NCI-H187 (cell line): Measurements from ENCODE around the gene ATP2C2.
"Not testable (repeated sequence)": the region's sequence is repeated elsewhere in the genome, so short reads cannot be mapped to it uniquely, and the experiment has no call there.

Experiments
- DNase-seq, 2 experiments: peaks; one replicate each; lab custom pipeline; 2025; lab: John Stamatoyannopoulos, UW

ATP2C2 gene

GRCh38 chr16:84396537-84397008 is 28.2 kb downstream of the ATP2C2 start:
- no peak for DNase-seq

DNA sequence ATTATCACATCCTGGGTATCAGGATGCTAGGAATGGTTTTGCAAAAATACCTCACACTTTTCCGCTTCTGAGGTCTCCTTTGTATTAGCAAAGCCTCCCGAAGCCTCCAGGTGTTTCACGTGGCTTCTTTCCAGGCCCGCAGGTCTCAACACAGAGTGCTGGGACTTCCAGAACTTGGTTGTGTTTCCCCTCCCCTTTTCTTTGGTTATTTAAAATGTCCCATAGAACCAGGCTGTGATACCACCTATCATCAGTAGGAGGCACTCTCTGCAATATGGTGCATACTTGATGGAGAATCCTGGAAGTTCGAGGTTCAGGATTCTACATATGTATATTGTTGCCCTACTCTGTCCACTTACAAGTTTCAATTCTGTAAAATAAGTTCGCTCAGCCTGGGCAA is 28.8 kb downstream of the ATP2C2 start:
- no peak for DNase-seq

DNA sequence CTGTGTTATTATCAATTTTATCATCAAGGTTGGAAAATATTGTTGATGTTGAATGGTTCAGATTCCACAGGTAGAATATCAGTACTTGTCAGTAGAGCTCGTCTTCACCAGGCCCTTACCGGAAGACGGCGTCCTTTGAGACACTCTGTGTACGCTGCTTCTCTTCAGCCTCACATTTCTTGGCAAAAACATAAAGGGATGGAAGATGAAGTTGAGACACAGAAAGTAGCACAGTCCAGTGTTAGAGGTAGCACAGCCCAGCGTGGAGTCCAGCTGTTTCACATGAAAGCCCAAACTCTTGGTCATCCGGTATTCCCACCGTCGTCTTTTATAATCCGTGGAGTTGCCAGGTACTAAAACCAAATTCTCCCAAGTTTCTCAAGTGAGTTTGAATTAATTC is 30.4 kb downstream of the ATP2C2 start:
- DNase-seq, result no peak

- not testable (repeated sequence) for DNase-seq
Observed at GRCh38 chr16:84399912-84400311, 31.6 kb downstream of the ATP2C2 start.

- not testable (repeated sequence) for DNase-seq
Observed at GRCh38 chr16:84403435-84403834, 35.1 kb downstream of the ATP2C2 start.

DNA sequence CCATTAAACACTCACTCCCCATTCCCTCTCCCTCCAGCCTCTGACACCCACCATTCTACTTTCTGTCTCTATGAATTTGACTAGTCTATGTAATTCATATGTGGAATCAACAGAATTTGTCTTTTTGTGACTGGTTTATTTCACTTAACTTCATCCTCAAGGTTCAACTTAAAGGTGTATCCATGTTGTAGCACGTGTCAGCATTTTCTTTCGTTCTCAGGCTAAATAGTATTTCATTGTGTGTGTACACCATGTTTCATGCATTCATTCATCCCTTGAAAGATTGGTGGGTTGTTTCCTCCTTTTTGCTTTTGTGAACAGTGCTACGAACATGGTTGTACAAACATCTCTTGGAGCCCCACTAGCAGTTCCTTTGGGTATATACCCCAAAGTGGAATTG is 36.0 kb downstream of the ATP2C2 start:
- no peak for DNase-seq

DNA sequence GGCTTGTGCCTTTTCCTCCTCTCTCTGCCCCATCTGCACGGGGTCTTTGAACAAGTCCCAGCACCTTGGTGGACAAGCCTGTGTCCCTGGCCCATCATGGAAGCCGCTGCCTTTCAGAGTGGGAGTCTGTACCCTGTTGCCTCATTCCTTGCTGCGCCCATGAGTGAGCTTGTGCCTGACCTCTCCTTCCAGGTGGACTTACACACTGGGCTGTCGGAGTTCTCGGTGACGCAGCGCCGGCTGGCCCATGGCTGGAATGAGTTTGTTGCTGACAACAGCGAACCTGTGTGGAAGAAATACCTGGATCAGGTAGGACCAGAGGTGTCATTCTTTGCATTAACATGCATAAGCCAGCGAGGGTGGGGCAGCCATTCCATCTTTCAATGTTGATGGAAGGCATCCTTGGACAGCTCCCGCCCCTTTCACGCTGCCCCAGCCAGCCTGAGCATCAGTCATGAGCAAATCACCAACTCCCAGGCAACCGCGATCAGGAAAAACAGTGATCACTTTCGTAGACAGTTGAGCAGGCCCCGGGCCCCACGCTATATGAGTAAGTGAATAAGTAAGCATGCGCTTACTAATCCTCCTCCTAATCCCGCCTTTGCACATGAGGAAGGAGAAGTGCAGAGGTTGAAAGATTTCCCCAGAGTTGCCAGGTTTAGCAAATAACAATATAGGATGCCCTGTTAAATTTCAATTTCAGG is 36.8 kb downstream of the ATP2C2 start:
- DNase-seq, result no peak

- DNase-seq, result no peak
Observed at GRCh38 chr16:84406006-84406963, 37.9 kb downstream of the ATP2C2 start.

DNA sequence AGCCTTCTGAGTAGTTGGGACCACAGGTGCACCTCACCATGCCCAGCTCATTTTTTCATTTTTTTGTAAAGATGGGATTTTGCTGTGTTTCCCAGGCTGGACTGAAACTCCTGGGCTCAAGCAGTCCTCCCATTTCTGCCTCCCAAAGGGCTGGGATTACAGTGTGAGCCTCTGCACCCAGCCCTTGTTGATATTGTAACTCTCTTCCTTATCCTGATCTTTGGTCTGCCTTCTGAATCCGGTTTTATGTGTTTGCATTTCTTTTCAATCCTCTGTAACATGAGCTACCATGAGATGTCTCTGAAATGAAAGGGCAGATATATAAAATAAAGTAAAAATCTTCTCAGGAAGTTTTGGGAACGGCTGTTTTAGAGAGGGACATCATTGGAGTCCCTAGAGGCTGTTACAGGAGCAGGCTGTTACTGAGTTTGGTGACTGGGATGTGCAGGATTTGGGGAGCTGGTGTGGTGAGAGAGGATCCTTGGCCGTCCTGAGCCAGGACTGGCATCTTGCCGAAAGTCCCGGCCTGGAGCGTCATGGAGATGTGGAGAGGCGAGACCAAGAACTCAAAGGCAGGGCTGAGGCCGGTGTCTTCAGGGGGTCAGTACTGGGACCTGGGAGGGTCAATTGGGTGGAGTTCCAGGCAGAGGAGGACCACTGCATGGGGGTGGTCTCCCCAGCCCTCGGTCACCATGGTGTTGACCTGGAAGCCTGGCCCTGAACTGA is 39.4 kb downstream of the ATP2C2 start:
- no peak for DNase-seq

GRCh38 chr16:84408314-84408690 is 40.0 kb downstream of the ATP2C2 start:
- no peak for DNase-seq

- no peak for DNase-seq
Observed at GRCh38 chr16:84408856-84409255, 40.5 kb downstream of the ATP2C2 start.

DNA sequence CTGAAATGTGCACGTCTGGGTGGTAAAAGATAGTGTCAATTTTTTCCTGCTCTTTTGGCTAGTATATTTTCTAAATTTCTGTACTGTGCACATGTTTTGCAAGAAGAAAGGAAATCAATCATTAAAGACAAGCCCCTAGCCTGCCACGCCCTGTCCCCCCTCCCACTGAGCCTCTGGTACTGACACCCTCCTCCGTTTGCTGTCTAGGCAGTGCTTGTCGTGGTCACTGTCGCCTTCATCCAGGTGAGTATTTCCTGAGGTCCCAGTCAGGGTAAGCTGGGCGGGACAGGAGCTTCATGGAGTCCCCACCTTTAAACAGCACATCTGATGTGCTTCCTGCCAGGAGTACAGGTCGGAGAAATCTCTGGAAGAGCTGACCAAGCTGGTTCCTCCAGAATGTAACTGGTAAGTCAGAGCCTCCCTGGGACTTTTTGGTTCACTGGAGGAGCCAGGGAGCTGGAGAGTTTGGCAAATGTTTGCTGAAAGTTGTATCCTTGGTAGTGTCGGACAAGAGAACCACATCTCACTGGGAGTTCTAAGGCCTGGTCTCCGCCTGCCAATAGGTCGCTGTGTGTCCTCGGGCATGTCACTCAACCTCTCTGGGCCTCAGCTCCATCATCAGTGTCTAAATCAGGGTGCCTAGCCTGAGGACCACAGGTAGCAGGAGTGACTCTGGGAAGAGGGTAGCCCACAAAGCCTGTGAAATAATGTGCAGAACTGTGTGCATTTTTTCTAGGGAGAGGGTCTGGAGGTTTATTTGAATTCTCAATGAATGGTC is 42.2 kb downstream of the ATP2C2 start:
- DNase-seq, result no peak

DNA sequence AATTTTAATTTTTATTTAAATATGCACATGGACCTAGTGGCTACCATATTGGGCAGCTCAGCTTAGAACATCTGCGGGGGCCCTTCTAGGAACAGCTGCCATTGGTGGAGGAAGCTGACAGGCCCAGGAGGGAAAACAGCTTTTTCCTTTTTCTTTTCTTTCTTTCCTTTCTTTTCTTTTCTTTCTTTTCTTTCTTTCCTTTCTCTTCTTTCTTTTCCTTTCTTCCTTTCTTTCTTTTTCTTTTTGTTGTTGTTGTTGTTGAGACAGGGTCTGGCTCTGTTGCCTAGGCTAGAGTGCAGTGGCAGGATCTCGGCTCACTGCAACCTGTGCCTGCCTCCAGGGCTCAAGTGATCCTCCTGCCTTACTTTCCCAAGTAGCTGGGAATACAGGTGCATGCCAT is 43.4 kb downstream of the ATP2C2 start:
- no peak for DNase-seq

DNA sequence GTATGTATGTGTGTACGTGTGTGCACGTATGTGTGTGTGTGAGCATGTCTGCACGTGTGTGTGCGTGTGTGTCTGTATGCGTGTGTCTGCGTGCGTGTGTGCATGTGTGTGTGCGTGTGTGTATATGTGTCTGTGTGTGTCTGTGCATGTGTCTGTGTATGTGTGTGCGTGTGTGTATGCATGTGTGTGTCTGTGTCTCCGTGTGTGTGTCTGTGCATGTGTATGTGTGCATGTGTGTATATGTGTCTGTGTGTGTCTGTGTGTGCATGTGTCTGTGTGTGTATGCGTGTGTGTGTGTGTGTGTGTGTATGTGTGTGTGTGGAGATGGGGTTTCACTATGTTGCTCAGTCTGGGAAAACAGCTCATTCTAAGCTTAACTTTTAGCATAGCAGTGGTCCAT is 43.9 kb downstream of the ATP2C2 start:
- DNase-seq, result no peak

DNA sequence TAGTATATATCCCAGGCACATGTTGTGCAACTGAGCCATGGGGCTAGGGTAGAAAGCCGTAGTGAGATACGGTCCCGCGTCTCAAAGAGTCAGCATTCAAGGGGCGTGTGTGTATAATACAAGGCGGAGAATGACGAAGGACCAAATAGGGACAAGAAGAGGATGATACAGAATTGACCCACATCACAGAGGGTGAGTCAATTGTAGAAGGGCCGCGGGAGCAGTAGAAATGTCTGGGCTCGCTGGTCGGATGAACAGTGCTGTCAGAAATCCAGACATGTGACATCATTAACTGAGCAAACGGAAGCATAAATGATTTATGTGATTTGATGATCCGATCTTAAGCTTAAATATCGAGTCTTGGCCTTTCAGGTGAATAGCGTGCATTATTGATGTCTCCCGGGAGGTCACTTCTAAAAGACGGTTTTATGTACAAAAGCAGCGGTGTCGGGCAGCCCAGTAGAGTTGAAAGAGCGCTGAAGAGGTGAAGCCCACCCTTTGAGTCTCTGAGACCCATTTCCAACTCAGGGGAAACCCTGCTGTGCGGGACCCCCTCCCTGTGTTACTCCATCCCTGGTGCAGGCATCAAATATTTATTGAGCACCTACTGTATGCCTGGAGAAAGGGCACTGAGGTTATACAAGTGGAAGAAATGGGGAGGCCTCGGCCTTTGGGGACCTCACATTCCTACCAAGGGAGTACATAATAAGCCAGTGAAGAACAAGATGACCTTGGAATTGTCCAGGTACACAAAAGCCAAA is 45.1 kb downstream of the ATP2C2 start:
- DNase-seq, result no peak

DNA sequence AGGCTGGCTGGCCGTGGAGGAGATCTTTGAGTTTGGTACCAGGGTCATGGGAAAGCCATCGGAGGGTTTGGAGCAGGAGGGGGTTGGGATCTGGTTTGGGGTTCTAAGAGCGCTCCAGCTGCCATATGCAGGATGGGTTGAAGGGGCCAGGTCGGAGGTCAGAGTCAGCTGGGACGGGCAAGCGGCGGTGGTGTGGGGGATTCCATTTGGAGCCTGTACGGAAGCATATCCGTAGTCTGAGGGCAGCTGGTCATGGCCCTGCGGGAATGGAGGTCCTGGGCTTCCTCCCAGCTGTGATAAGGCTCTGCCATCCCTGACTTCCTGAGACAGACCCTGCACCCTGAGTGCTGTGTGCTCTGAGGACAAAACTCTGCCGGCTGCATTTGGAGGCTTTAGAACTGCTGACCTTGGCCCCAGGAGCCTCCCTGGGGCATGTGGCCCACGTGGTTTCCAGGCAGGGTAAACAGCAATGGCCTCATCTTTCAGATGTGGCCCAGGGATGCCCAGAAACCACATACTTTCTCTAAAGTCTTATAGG is 46.5 kb downstream of the ATP2C2 start:
- DNase-seq, result no peak

- no peak for DNase-seq
Observed at GRCh38 chr16:84416407-84417321, 48.3 kb downstream of the ATP2C2 start.

DNA sequence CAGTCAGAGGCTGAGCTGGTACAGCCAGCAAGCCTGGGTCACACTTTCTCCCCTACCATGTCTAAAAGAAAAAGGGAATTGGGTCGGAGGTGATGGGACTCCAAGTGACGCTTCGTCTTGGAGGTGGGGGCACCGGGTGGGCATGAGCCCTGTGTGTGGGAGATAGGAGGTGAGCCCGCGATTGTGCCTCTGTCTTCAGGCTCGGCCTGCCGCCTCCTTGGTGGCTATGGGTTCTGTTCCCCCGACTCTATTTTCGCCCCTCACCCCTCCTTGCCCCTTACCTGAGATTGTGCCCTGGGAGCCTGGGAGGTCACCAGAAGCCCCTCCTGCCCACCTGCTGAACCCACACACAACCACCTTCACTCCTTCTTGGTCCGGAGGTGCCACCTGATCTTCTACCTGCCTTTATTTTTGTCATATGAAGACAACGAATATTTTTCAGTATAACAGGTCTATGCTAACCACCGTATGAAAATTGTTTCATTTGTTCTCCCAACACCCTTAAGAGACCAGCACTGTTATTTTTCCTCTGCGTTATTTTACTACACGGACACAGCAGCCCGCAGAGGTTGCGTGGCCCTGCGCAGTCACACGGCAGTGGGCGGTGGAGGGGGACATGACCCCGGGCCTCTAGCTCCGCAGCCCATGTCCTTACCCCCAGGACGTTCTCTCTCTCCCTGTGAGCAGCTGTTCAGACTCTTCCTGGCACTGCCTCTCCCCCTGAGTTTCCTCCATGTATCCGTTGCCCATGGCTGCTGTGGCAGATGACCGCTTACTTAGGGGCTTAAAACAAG is 49.9 kb downstream of the ATP2C2 start:
- DNase-seq, result no peak

DNA sequence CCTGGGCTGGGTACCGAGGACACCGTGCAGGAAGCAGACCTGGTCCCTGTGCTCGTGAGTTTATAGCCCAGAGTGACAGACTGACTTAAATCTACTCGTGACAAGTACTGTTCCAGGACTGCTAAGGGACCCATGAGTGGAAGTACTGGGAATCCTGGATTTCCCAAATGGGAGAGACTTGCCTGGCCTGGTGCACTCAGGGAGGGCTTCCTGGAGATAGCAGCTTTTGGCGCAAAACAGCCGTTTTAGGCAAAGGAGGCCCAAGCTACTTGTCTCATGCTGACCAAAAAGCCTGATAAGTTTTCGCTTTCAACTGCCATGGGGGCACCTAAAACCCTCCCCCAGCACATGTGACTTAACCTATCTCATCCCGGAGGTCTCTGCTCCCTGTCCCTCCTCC is 51.4 kb downstream of the ATP2C2 start:
- no peak for DNase-seq
